Hepatocyte (in vitro differentiated cells): ENCODE results near the gene SDK1. TPM values are rescaled to one million over a fixed set of nuclear protein-coding genes. Genes with fewer than 3 reads are reported as not detected.
"Not testable (repeated sequence)": the region's sequence is repeated elsewhere in the genome, so short reads cannot be mapped to it uniquely, and the experiment has no call there.

Source experiments
- DNase-seq: peaks from one replicate; pipeline ENCODE4 v3.0.0-alpha.2; 2016; ENCODE audit warnings: low spot score
- H2AFZ ChIP-seq: fragments of 200-600 bp; sonication (generic); 2 replicates; pipeline ENCODE4 v1.6.0; 2016; ENCODE audit warnings: antibody characterized with exemption, mild to moderate bottlenecking
- H3K27ac ChIP-seq: fragments of 200-600 bp; sonication (generic); 2 replicates; pipeline ENCODE4 v1.5.1; 2016; ENCODE audit warnings: mild to moderate bottlenecking
- H3K27me3 ChIP-seq: fragments of 200-600 bp; sonication (generic); 2 replicates; pipeline ENCODE4 v1.6.1; 2016
- H3K36me3 ChIP-seq: fragments of 200-600 bp; sonication (generic); replicated peaks from 2 replicates; pipeline ENCODE4 v1.5.1; 2016; ENCODE audit warnings: low read depth; ENCODE audit not compliant: insufficient read depth
- H3K4me1 ChIP-seq: fragments of 200-600 bp; sonication (generic); 2 replicates; pipeline ENCODE4 v1.5.1; 2016; ENCODE audit warnings: mild to moderate bottlenecking, moderate library complexity; ENCODE audit not compliant: insufficient read depth
- H3K4me2 ChIP-seq: fragments of 200-600 bp; sonication (generic); 2 replicates; pipeline ENCODE4 v1.6.0; 2016
- H3K4me3 ChIP-seq: fragments of 200-600 bp; sonication (generic); 2 replicates; pipeline ENCODE4 v1.5.1; 2016; ENCODE audit warnings: mild to moderate bottlenecking
- H3K79me2 ChIP-seq: fragments of 200-600 bp; sonication (generic); 2 replicates; pipeline ENCODE4 v1.6.0; 2017; ENCODE audit warnings: mild to moderate bottlenecking
- H3K9me2 ChIP-seq: fragments of 200-600 bp; sonication (generic); replicated peaks from 2 replicates; pipeline ENCODE4 v1.6.0; 2017; ENCODE audit warnings: mild to moderate bottlenecking; ENCODE audit not compliant: insufficient read depth
- H3K9me3 ChIP-seq: fragments of 200-600 bp; sonication (generic); 2 replicates; pipeline ENCODE4 v1.5.1; 2016; ENCODE audit warnings: low read depth, mild to moderate bottlenecking
- H4K20me1 ChIP-seq: fragments of 200-600 bp; sonication (generic); 2 replicates; pipeline ENCODE4 v1.6.0; 2016; ENCODE audit warnings: mild to moderate bottlenecking; ENCODE audit not compliant: insufficient read depth, poor library complexity, severe bottlenecking
- EZH2 ChIP-seq: fragments of 200-600 bp; sonication (generic); IDR thresholded peaks from 2 replicates; pipeline ENCODE4 v1.6.1; 2016; ENCODE audit warnings: antibody characterized with exemption, mild to moderate bottlenecking, borderline replicate concordance
- EZH2phosphoT487 ChIP-seq: fragments of 200-600 bp; sonication (generic); IDR thresholded peaks from one replicate; pipeline ENCODE4 v1.6.1; 2018; ENCODE audit warnings: antibody characterized with exemption, mild to moderate bottlenecking, low read depth, moderate library complexity; ENCODE audit not compliant: unreplicated experiment, severe bottlenecking
- WGBS: methylation state at CpG from one replicate; pipeline ENCODE4 v1.1.6; 2016; ENCODE audit warnings: low lambda C conversion rate; ENCODE audit errors: missing lambda C conversion rate; 5-methylcytosine and 5-hydroxymethylcytosine counted together
- polyA plus RNA-seq: library from polyadenylated mRNA; unstranded; fragments of >200 nt; fragmentation: Nextera tagmentation; extraction: Ambion mirVana; gene quantifications from 2 replicates; pipeline ENCODE4 v1.2.1, GENCODE V29; 2016
- total RNA-seq: library from RNA; depleted of rRNA; stranded (reverse); fragments of >200 nt; gene quantifications from 2 replicates; pipeline ENCODE4 v1.2.3, GENCODE V29; 2014
- TF ChIP-seq, protein P1 (sequence below): fragments of 200-600 bp; sonication (generic); IDR thresholded peaks from 2 replicates; pipeline ENCODE4 v1.5.1; 2016; ENCODE audit warnings: antibody characterized with exemption, mild to moderate bottlenecking; ENCODE audit not compliant: poor library complexity

Gene SDK1
- total and polyA plus RNA-seq, 2 experiments from 2014 or later, result 4.3 to 10.0 TPM

DNA sequence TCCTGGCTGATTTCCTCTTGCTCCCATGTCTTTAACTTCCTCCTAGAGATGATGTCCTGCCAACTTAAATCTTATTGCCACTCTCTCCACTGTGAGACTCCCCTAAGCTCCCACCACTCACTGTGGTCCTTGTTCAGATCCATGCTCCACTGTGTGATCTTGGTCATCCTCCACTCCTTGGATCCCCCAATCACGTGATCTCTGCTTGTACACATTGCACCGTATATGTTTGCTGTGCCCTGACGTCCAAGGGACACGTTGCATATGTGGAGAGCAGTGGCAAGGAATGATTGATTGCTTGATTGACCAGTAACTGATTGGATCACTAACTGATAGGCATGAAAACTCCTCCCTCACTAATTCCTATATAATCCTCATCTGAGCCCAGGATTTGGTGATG is 395.1 kb downstream of the SDK1 start:
- Histone ChIP-seq H3K27me3 (no peaks in the 10 kb centered on the region), H3K4me2 (no peak overlapping the region), H3K79me2 (no peaks in the 10 kb centered on the region), H3K4me3 (no peak overlapping the region), H3K9me2 (no peaks in the 10 kb centered on the region), H3K27ac (no peak overlapping the region), H3K36me3 (no peaks in the 10 kb centered on the region), H2AFZ (no peak overlapping the region), H3K9me3 (no peaks in the 10 kb centered on the region), H4K20me1 (no peaks in the 10 kb centered on the region), H3K4me1 (no peaks in the 10 kb centered on the region)
- no peak for DNase-seq
- TF ChIP-seq EZH2, result no peak
- TF ChIP-seq EZH2phosphoT487, result no peak
- TF ChIP-seq, protein P1, sequence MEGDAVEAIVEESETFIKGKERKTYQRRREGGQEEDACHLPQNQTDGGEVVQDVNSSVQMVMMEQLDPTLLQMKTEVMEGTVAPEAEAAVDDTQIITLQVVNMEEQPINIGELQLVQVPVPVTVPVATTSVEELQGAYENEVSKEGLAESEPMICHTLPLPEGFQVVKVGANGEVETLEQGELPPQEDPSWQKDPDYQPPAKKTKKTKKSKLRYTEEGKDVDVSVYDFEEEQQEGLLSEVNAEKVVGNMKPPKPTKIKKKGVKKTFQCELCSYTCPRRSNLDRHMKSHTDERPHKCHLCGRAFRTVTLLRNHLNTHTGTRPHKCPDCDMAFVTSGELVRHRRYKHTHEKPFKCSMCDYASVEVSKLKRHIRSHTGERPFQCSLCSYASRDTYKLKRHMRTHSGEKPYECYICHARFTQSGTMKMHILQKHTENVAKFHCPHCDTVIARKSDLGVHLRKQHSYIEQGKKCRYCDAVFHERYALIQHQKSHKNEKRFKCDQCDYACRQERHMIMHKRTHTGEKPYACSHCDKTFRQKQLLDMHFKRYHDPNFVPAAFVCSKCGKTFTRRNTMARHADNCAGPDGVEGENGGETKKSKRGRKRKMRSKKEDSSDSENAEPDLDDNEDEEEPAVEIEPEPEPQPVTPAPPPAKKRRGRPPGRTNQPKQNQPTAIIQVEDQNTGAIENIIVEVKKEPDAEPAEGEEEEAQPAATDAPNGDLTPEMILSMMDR, result no peak
- 77% methylated on average over 4 of the region's 4 CpGs for WGBS

DNA sequence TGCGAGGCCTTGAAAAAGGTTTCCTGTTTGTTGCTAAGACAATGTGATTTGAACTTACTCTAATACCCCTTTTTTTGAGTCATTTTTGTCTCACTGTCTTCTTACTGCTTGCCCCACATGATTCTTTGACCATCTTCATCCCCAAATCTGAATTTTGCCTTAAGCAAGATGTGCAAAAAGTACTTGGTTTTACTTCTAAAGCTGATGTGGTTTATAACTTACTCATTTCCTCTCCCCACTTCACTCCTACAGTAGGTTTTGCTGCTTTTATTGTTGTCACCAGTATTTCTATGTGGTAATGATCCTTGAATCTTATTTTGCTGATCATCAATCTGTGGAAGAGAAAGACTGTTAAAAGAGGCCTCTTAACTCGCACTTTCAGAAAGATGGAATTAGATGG is 396.4 kb downstream of the SDK1 start:
- Histone ChIP-seq H2AFZ (no peak overlapping the region), H3K36me3 (no peaks in the 10 kb centered on the region), H3K79me2 (no peaks in the 10 kb centered on the region), H3K27ac (no peak overlapping the region), H3K9me3 (no peaks in the 10 kb centered on the region), H4K20me1 (no peaks in the 10 kb centered on the region), H3K4me3 (no peak overlapping the region), H3K4me1 (no peaks in the 10 kb centered on the region), H3K4me2 (no peak overlapping the region), H3K27me3 (no peaks in the 10 kb centered on the region), H3K9me2 (no peaks in the 10 kb centered on the region)
- 100% methylated on average over 2 of the region's 2 CpGs for WGBS
- TF ChIP-seq EZH2 (no peak), EZH2phosphoT487 (no peak)
- TF ChIP-seq, protein P1, result no peak
- no peak for DNase-seq

DNA sequence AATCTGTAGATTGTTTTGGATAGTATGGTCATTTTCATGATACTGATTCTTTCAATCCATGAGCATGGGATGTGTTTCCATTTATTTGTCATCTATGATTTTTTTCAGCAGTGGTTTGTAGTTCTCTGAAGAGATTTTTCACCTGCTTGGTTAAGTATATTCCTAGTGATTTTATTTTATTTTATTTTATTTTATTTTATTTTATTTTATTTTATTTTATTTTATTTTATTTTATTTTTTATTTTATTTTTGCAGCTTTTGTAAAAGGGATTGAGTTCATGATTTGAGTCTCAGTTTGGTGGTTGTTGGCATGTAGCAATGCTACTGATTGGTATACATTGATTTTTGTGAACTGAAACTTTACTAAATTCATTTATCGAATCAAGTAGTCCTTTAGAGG is 404.2 kb downstream of the SDK1 start:
- H3K4me3 ChIP-seq, result no peak overlapping the region
- TF ChIP-seq EZH2, result no peak
- TF ChIP-seq EZH2phosphoT487, result no peak
- TF ChIP-seq, protein P1, result no peak
- H3K9me2 ChIP-seq, result no peaks in the 10 kb centered on the region
- WGBS, result 97% methylated on average over 1 of the region's 1 CpG
- no peaks in the 10 kb centered on the region for H3K79me2 ChIP-seq
- no peaks in the 10 kb centered on the region for H3K27me3 ChIP-seq
- H3K27ac ChIP-seq, result no peak overlapping the region
- H3K4me1 ChIP-seq, result no peaks in the 10 kb centered on the region
- no peaks in the 10 kb centered on the region for H3K9me3 ChIP-seq
- no peak for DNase-seq
- H3K36me3 ChIP-seq, result no peaks in the 10 kb centered on the region
- H3K4me2 ChIP-seq, result no peak overlapping the region
- H4K20me1 ChIP-seq, result no peaks in the 10 kb centered on the region
- H2AFZ ChIP-seq, result no peak overlapping the region

DNA sequence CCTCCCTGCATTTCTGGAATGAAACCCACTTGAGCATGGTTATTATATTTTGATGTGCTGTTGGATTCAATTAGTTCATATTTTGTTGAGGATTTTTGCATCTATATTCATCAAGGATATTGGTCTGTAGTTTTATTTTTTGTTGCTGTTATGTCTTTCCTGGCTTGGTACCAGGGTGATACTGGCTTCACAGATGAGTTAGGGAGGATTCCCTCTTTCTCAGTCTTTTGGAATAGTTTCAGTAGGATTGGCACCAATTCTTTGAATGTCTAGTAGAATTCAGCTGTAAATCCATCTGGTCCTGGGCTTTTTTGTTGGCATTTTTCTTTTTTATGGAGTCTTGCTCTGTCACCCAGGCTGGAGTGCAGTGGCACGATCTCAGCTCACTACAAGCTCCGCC is 405.0 kb downstream of the SDK1 start:
- not testable (repeated sequence) for H3K27me3 ChIP-seq, H4K20me1 ChIP-seq, H3K9me2 ChIP-seq, H3K4me2 ChIP-seq, H3K4me3 ChIP-seq, H3K9me3 ChIP-seq, H3K36me3 ChIP-seq, H3K27ac ChIP-seq, DNase-seq, H3K79me2 ChIP-seq, H3K4me1 ChIP-seq, H2AFZ ChIP-seq
- 95% methylated on average over 2 of the region's 2 CpGs for WGBS
